DMS 273 (cell line): ENCODE results near the gene RAB39B.
"Not testable (repeated sequence)": the region's sequence is repeated elsewhere in the genome, so short reads cannot be mapped to it uniquely, and the experiment has no call there.

Source experiments
- DNase-seq: peaks from one replicate; lab custom pipeline; 2025; ENCODE audit not compliant: unreplicated experiment; lab: John Stamatoyannopoulos, UW

Gene RAB39B

DNA sequence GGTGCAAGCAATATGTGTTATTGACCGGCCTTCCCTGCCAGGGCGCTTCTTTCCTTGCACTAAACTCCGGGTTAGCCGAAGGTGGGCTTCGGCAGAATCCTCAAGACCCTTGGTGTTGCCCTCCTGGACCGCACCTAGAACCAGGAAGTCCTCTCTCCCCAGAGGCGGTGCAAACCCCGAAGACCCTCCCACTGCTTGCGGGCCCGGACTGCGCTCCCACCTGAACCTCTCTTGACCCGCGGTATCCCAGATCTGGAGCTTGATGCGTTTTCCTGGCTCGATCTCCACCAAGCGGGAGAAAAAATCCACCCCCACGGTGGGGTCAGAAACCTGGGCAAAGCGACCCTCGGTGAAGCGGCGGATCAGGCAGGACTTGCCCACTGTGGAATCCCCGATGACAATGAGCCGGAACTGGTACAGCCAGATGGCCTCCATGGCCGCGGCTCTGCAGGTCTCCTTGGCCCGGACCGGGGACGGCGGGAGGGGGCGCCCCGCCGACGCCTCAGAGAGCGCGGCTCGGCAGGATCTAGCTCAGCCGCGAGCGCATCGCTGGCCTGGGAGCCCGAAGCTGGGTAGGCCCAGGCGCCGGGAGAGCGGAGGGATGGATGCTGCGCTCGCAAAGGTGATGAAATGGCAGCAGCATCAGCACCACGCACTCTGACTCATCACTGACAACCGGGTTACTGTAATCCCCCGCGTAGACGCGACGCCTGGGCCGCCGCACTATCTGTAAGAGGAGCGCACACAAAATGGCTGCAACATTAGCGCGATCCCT lies at the start of gene RAB39B:
TSS of gene RAB39B (minus strand) at position 638 of the 775 bp plus-strand sequence. CDS start at position 435, 203 bp downstream.
- peak; percentile 87 for DNase-seq

- no peak for DNase-seq
Measured at GRCh38 chrX:155313766-155314165, 49.5 kb upstream of the RAB39B start.

DNA sequence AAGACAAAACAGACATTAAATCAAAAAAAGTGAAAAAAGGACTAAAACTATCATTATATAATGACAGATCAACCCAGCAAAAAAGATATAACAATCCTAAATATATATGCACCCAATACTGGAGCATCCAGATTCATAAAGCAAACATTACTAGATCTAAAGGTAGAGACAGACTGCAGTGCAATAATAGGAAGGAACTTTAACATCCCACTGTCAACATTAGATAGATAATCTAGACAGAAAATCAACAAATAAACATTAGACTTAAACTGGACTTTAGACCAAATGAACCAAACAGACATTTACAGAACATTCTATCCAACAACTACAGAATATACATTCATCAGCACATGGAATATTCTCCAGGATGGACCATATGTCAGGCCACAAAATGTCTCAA lies 29.5 kb upstream of the RAB39B start:
- no peak for DNase-seq

DNA sequence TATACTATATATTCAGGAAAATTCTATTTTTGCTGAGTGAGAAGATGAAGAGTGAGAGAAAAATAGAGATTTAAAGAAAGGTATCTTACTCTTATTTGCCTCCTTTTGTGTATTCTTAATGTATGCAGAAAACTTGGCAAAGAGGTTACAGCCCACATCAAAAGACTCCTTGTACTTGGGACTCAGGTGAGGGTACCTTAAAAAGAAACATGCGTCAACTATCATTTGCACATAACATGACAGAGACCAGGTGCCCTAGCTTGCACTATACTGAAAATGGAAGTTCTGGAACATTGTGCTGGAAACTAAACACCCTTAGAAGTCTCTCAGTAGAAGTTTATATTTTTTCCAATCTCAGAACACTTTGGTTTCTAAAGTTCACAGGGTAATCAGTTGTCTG lies 15.6 kb upstream of the RAB39B start:
- DNase-seq: no peak

- DNase-seq: no peak
Measured at GRCh38 chrX:155270969-155271368, 6.7 kb upstream of the RAB39B start.

- not testable (repeated sequence) for DNase-seq
Measured at GRCh38 chrX:155267995-155268394, 3.7 kb upstream of the RAB39B start.

DNA sequence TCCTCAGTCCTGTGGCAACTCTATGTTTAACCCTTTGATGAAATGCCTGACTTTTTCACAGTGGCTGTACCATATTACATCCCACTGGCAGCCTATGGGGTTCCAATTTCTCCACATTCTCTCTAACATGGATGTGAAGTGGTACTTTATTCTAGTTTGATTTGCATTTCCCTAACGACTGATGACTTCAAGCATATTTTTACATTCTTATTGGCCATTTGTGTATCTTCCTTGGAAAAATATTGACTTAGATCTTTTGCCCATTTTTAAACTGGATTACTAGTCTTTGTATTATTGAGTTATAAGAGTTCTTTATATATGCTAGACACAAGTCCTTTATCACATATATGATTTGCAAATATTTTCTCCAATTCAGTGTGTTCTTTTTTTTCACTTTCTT lies 2.1 kb upstream of the RAB39B start:
- peak; percentile 16 for DNase-seq

DNA sequence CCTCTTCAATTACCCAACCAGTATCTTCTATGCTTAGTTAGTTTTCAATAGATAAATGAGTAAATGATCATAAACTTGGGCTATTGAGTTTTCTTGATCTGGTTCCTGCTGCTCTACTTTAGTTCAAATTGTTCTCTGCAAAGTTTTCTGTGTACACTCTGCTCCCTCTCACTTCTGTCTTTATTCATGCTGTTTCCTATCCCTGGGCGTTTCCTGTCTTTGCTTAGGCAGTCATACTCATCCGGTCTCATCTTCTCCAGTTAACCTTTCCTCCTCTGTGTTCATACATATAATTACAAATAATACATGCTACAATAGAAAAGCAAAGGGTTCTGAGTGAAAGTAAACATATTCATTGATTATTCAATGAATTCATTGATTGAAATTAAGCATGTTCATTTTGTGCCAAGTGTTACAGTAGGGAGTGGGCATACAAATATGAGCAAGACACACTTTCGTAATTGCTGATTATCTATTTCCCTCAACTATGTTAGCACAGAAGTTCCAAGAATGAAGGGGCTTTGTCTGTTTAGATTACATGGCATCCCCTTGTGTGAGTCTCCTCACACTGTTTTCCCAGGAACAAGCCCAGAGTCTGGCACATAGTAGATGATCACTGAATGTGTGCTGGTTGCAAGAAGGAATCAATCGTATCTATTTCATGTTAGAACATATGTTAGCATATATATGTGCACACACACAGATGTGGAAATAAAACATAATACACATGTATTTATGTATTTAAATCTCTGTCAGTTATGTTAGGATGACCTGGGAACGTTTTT lies 1.1 kb downstream of the RAB39B start:
- DNase-seq: no peak

DNA sequence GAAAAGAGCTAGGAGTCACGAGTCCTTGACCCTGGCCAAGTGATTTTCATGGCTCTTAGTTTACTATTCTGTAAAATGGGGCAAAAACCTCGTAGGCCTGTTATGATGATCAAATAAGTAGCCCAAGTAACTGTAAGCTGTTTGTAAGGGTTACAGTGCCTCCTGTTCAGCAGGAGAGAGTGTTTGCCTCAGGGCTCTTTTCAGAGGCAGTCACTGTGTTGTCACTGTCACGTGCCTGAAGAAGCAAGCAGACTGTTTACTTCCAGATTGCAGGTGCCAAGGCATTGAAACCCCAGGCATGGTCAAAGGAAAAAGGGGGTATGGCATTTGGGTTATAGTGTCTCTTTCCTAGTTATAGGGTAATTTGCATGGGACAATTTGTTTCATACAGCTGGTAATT lies 4.5 kb downstream of the RAB39B start:
- DNase-seq: no peak

- DNase-seq: no peak
Measured at GRCh38 chrX:155251391-155251790, 12.9 kb downstream of the RAB39B start.

DNA sequence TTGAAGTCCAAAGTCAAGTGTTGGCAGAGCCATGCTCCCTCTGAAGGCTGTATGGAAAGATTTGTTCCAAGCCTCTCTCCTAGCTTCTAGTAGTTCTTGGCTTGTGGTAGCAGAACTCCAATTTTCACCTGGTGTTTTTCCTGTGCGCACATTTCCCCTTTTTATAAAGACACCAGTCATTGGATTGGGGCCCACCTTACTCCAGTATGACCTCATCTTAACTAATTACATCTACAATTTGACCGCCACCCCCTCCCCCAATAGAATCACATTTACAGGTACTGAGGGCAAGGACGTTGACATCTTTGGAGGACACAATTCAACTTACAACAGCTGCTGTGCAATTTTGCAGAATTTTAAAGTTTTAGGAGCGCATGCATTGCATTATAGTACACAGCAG lies 16.8 kb downstream of the RAB39B start:
- DNase-seq: no peak

DNA sequence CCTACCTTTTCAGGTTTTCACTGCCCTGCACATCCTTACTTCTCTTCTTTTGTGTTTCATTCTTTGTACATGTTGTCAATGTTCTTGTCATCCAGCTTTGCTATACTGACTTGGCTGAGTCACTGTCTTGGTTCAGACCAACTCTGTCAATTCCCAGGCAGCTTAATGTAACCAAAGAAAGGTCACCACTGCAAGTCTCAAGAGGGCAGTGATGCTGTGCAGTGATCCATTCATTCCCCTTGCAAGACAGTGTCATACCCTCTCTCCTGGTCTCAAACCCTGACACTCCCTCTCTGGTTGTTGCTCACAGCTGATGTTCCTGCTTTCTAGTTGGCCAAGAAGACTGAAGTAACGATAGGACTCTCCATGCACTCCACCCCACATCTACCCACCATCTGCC lies 17.5 kb downstream of the RAB39B start:
- DNase-seq: no peak

DNA sequence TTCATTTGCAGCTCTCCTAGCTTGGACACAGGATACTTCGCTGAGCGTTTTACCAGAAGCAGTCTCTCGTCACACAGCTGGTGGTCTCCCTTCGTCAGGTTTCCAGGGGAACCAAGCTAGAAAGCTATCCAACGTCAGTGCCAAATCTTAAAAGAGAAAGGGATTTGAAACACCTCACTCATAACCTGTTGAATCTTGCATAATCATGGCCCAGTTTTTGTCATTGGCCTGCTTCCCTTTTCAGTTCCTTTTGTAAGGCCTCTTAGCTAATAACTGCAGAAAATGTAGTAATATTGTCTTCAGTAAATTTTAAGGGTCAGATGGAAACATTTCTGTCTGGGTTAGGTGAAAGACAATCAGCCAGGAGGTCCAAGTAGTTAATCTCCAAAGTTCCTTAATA lies 22.0 kb downstream of the RAB39B start:
- DNase-seq: no peak

GRCh38 chrX:155237719-155238118 lies 26.6 kb downstream of the RAB39B start:
- DNase-seq: no peak

- no peak for DNase-seq
Measured at GRCh38 chrX:155235891-155236290, 28.4 kb downstream of the RAB39B start.

DNA sequence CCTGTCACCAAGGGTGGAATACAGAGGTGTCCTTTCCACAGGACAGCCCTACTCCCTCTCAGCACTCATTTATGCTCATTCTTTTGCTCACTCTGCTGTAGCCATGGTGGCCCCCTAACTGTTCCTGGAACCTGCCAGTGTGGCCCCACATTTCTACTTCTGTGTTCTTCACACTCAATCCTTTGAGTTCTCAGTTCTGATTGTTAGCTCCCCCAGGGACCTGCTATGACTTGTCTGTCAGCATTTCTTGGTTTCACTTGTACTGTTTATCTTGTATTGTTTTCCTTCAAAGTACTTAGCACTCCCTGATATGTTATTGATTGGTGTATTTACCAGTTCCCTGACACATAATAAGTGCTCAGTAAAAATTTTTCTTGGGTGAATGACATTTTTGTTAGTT lies 33.1 kb downstream of the RAB39B start:
- DNase-seq: no peak

DNA sequence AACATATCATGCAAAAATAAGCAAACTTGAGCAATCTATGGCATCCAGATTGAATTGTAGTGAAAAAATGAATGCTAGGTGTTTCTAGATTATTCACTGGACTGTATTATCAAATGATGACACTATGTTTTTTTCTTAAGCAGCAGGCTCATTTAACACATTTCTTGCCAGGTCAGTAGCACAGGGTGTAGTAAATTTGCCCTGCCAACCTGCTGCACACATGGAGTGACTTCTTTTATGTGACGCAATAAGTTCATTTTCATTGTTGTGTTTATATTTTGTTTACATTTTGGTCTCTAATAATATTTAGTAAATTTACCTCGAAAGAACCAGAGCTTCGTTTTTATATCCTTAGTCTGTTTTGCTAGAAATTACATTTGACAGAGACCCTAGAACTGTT lies 38.5 kb downstream of the RAB39B start:
- no peak for DNase-seq

GRCh38 chrX:155223746-155224145 lies 40.5 kb downstream of the RAB39B start:
- not testable (repeated sequence) for DNase-seq

DNA sequence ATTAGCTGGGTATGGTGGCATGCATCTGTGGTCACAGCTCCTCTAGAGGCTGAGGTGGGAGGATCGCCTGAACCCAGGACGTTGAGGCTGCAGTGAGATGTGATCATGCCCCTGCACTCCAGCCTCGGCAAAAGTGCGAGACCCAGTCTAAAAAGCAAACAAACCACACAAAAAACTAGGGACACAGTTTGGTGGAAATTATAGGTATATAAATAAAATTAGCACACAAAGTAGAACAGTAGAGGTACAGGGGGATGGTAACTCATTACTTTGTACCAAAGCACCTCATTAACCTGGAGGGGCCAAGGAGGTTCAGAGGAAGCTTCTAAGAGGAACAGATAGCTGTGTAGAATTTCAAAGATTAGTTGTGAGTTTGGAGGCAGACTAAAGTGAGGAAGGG lies 42.9 kb downstream of the RAB39B start:
- no peak for DNase-seq

DNA sequence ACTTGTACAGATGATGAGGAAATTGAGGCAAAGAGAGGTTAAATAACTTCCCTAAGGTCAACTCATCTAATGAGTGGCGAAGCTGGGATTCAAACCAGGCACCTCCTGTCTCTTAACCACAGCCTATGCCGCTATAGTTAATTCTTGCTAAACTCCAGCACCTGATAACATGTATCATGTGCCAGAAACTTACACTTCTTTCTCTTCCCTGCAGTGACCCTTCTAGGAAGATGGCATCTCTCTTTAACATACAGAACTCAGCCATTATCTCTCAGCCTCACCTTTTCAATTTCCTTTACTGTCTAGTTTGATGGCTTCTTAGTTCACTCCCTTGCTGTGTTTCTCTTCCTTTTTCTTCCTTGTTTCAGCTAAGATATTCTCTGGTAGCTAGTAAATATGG lies 45.5 kb downstream of the RAB39B start:
- no peak for DNase-seq

DNA sequence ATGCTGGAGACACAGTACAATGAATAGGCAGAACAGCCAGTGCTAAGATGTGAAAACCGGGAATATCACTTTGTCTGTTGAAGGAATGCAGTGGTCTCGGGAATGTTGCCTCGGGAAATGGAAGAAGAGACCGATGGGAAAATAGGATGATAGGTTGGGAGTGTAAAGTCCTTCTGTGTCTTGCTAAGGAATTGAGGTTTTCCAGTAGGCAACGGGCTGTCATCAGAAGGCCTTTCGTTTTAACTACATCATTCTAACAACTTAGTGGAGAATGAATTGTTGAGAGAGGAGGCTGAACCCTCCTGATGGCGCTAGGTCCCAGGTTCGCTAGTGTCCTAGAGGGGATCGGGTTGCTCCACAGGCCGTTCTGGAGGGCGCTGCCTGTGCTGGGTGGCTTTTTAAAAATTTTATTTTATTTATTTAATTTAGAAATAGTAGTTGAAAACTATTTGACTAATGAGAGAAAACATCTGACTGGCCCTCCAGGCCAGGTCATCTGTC lies 47.3 kb downstream of the RAB39B start:
- DNase-seq: peak; percentile 53
